ENCODE results near the gene USH2A. TPM values are rescaled to one million over a fixed set of nuclear protein-coding genes. Genes with fewer than 3 reads are reported as not detected.

USH2A gene
- total RNA-seq, 1 donor from 2014 or later: 0.02 TPM

DNA sequence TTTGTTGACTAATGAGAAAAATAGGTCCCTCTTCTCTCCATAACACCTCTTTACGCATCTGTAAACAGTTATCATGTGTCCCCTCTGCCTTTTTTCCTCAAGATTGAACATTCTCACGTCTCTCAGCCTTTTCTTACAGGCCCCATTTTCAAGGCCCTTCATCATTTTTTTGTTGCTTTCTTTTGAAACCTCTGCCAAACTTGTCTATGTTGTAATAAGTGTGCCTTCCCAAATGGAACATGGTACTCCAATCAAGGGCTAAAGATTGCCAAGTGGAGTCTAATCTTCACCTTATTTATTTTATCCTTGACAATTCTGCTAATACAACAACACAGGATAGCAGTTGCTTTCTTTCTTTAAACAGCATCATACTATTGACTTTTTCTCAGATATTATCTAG, 280.3 kb downstream of the USH2A start:
- H3K79me2 ChIP-seq (ENCODE audit: insufficient read depth, low read length): no peaks in the 10 kb centered on the region
- H2AFZ ChIP-seq (ENCODE audit: low read depth, low read length): no peak overlapping the region
- H3K4me1 Mint-ChIP-seq (ENCODE audit: low read depth, unreplicated experiment): peaks cover 2% of the 10 kb centered on the region
- no peak overlapping the region for H3K4me2 ChIP-seq (ENCODE audit: low read length)
- H3K27ac ChIP-seq (ENCODE audit: low read depth, low read length): no peak overlapping the region
- H3K27me3 ChIP-seq (ENCODE audit: insufficient read depth, low read length): no peaks in the 10 kb centered on the region
- DNase-seq (ENCODE audit: low read depth): no peak
- no peak for FAIRE-seq
- no peak overlapping the region for H3K4me3 Mint-ChIP-seq (ENCODE audit: unreplicated experiment)
- H4K20me1 ChIP-seq (ENCODE audit: insufficient read depth, low read length): no peaks in the 10 kb centered on the region
- H3K36me3 Mint-ChIP-seq (ENCODE audit: low read depth, unreplicated experiment): no peaks in the 10 kb centered on the region
- peaks cover 3% of the 10 kb centered on the region for H3K27me3 Mint-ChIP-seq (ENCODE audit: low read depth, unreplicated experiment)
- no peaks in the 10 kb centered on the region for H3K4me1 ChIP-seq (ENCODE audit: insufficient read depth, low read length)
- no peak overlapping the region for H3K9ac ChIP-seq (ENCODE audit: low read length)
- no peaks in the 10 kb centered on the region for H3K9me3 Mint-ChIP-seq (ENCODE audit: unreplicated experiment)
- no peak overlapping the region for H3K4me3 ChIP-seq (ENCODE audit: insufficient read depth, low read depth, low read length)
- no peak for TF ChIP-seq CTCF (IDR thresholded peaks at IDR 0.05; ENCODE audit: insufficient read depth, low read depth, low read length)
- no peak for TF ChIP-seq EZH2 (IDR thresholded peaks at IDR 0.05; ENCODE audit: insufficient read depth, low read length)
- H3K36me3 ChIP-seq (ENCODE audit: insufficient read depth, low read length): no peaks in the 10 kb centered on the region
- H3K27ac Mint-ChIP-seq (ENCODE audit: unreplicated experiment): no peak overlapping the region
- no peaks in the 10 kb centered on the region for H3K9me3 ChIP-seq (ENCODE audit: insufficient read depth, low read depth, low read length)

DNA sequence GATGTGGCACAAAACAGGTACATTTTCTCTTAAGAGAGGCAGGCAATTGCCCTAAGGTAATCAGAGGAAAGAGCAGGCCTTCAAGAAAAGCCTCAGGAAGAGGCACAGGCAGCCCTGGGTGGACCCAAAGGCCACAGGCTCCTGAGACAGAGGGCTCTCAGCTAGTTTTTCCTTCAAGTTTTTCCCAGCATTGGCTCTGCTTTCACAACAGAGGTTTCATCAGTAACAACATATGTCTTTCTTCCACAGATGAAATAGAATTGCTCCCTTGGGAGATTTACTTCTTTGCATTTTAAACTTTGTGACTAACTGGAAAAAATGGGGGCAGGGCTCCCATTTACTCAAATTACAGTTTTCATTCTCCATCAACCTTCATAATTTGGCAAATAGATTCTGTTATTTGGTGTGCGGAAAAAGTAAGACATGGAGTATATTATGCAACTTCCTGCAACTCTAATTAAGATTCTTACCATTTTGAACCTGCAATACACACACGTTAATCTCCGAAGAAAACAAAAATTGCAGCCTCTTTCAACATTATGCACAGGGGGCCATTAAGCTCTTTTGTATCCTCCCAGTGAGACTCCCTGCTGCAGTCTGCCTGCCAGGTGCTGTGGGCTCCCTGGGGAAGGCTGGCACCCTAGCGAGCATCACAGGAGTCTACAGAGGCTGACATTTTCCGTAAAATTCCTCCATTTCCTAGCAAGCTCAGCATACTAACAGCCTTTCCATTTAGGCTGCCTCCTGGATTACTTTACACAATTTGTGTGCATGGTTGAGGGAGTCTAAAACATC, 282.3 kb downstream of the USH2A start:
- H3K27ac Mint-ChIP-seq (ENCODE audit: unreplicated experiment): no peak overlapping the region
- H3K9me3 ChIP-seq (ENCODE audit: insufficient read depth, low read depth, low read length): no peaks in the 10 kb centered on the region
- no peak overlapping the region for H3K9ac ChIP-seq (ENCODE audit: low read length)
- peaks cover 1% of the 10 kb centered on the region for H3K36me3 Mint-ChIP-seq (ENCODE audit: low read depth, unreplicated experiment)
- H3K4me1 ChIP-seq (ENCODE audit: insufficient read depth, low read length): no peaks in the 10 kb centered on the region
- TF ChIP-seq EZH2 (IDR thresholded peaks at IDR 0.05; ENCODE audit: insufficient read depth, low read length) (no peak), CTCF (IDR thresholded peaks at IDR 0.05; ENCODE audit: insufficient read depth, low read depth, low read length) (no peak)
- H3K27ac ChIP-seq (ENCODE audit: low read depth, low read length): no peak overlapping the region
- DNase-seq (ENCODE audit: low read depth): no peak
- H3K27me3 Mint-ChIP-seq (ENCODE audit: low read depth, unreplicated experiment): no peaks in the 10 kb centered on the region
- no peaks in the 10 kb centered on the region for H3K9me3 Mint-ChIP-seq (ENCODE audit: unreplicated experiment)
- H3K4me3 Mint-ChIP-seq (ENCODE audit: unreplicated experiment): no peak overlapping the region
- no peaks in the 10 kb centered on the region for H3K36me3 ChIP-seq (ENCODE audit: insufficient read depth, low read length)
- H3K4me2 ChIP-seq (ENCODE audit: low read length): no peak overlapping the region
- no peak overlapping the region for H3K4me3 ChIP-seq (ENCODE audit: insufficient read depth, low read depth, low read length)
- no peak overlapping the region for H2AFZ ChIP-seq (ENCODE audit: low read depth, low read length)
- no peaks in the 10 kb centered on the region for H4K20me1 ChIP-seq (ENCODE audit: insufficient read depth, low read length)
- H3K27me3 ChIP-seq (ENCODE audit: insufficient read depth, low read length): no peaks in the 10 kb centered on the region
- no peak for FAIRE-seq
- H3K79me2 ChIP-seq (ENCODE audit: insufficient read depth, low read length): no peaks in the 10 kb centered on the region
- peaks cover 2% of the 10 kb centered on the region for H3K4me1 Mint-ChIP-seq (ENCODE audit: low read depth, unreplicated experiment)

DNA sequence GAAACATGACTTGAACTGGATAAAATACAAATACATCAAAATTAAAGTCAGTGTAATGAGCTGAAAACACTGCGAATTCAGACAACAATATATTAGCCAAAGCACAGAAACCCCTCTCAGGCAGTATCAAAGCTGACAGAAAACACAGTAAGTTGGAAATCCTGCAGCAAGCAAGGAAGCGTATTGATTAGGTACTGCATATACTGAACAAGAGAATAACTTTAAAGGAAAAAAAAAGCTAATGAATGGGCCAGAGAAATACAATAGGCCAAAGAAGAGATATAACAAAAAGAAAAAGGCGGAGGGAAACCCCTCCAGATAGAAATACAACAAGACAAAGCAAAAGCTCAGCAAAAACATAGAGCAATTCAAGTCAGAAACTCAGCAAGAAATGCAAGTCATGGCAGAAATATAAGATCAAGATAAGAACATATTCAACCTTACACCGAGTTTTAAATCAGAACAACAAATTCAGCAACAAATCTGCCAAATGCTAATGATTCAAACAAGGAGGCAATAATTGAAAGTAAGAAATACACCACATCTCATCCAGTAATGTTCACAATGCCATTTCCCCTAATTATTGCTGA, 299.0 kb downstream of the USH2A start:
- no peak overlapping the region for H3K4me3 ChIP-seq (ENCODE audit: insufficient read depth, low read depth, low read length)
- no peaks in the 10 kb centered on the region for H3K36me3 Mint-ChIP-seq (ENCODE audit: low read depth, unreplicated experiment)
- no peak for TF ChIP-seq CTCF (IDR thresholded peaks at IDR 0.05; ENCODE audit: insufficient read depth, low read depth, low read length)
- TF ChIP-seq EZH2 (IDR thresholded peaks at IDR 0.05; ENCODE audit: insufficient read depth, low read length): no peak
- H3K4me2 ChIP-seq (ENCODE audit: low read length): no peak overlapping the region
- no peak overlapping the region for H3K27ac Mint-ChIP-seq (ENCODE audit: unreplicated experiment)
- H4K20me1 ChIP-seq (ENCODE audit: insufficient read depth, low read length): no peaks in the 10 kb centered on the region
- H3K27me3 ChIP-seq (ENCODE audit: insufficient read depth, low read length): no peaks in the 10 kb centered on the region
- H3K4me1 Mint-ChIP-seq (ENCODE audit: low read depth, unreplicated experiment): no peaks in the 10 kb centered on the region
- no peaks in the 10 kb centered on the region for H3K36me3 ChIP-seq (ENCODE audit: insufficient read depth, low read length)
- H3K9me3 ChIP-seq (ENCODE audit: insufficient read depth, low read depth, low read length): no peaks in the 10 kb centered on the region
- H3K9me3 Mint-ChIP-seq (ENCODE audit: unreplicated experiment): no peaks in the 10 kb centered on the region
- H3K4me3 Mint-ChIP-seq (ENCODE audit: unreplicated experiment): no peak overlapping the region
- no peak for FAIRE-seq
- no peak overlapping the region for H3K27ac ChIP-seq (ENCODE audit: low read depth, low read length)
- no peaks in the 10 kb centered on the region for H3K4me1 ChIP-seq (ENCODE audit: insufficient read depth, low read length)
- no peaks in the 10 kb centered on the region for H3K27me3 Mint-ChIP-seq (ENCODE audit: low read depth, unreplicated experiment)
- no peak overlapping the region for H3K9ac ChIP-seq (ENCODE audit: low read length)
- H3K79me2 ChIP-seq (ENCODE audit: insufficient read depth, low read length): no peaks in the 10 kb centered on the region
- no peak overlapping the region for H2AFZ ChIP-seq (ENCODE audit: low read depth, low read length)
- DNase-seq (ENCODE audit: low read depth): no peak
